K562 (cell line): ENCODE data around the gene DBP. TPM values are rescaled to one million over a fixed set of nuclear protein-coding genes. Genes with fewer than 3 reads are reported as not detected.

ENCODE experiments used
- ATAC-seq: fragments of 200-7000 bp; cut with Tn5 transposase; 3 replicates; pipeline ENCODE4 v1.9.1; 2020; ENCODE audit warnings: moderate library complexity
- BruUV-seq: library from RNA; stranded (reverse); fragments of 400-500 nt; replicated peaks from 2 replicates; lab custom pipeline; 2021; lab: Mats Ljungman, UMichigan
- CTCF ChIA-PET: fragments of 300-600 bp; formaldehyde crosslinking; extraction: SDS; loops from one replicate; lab custom pipeline; 2021; ENCODE audit warnings: low intra/inter-chr PET ratio; lab: Yijun Ruan, JAX
- POLR2A ChIA-PET: fragments of 300-600, 350-650 bp; sonication (Branson Sonifier 250); formaldehyde crosslinking; extraction: SDS; loops from one replicate; lab custom pipeline; 2021; ENCODE audit warnings: antibody characterized with exemption, inconsistent platforms; lab: Yijun Ruan, JAX
- DNase-seq, 4 experiments: peaks; one replicate each; pipeline versions ENCODE4 v3.0.0 to v3.0.0-alpha.2; 2011 to 2018; ENCODE audit warnings: low spot score in 3 of 4, mixed read lengths in 3 of 4; ENCODE audit errors: extremely low read depth in 1 of 4
- FAIRE-seq: peaks from 2 replicates; lab custom pipeline; 2011; peaks lifted over from hg19 to GRCh38; lab: Jason Lieb, UNC
- H2AFZ ChIP-seq: 2 replicates; pipeline ENCODE4 v1.6.0; 2011; ENCODE audit warnings: low read depth, low read length, control low read depth, inconsistent platforms
- H3K27ac ChIP-seq: fragments of 200-600 bp; 3 replicates; pipeline ENCODE4 v1.8.0; 2011; ENCODE audit warnings: low read depth, mild to moderate bottlenecking, control low read depth, inconsistent platforms, low read length, moderate library complexity, mixed read lengths; ENCODE audit errors: extremely low read depth
- H3K27me3 ChIP-seq, 2 experiments: fragments of 300-600 bp in 1 of 2; 2 replicates in 1 of 2; 3 replicates in 1 of 2; pipeline versions ENCODE4 v1.6.0 to v1.8.0; 2011; ENCODE audit warnings: inconsistent platforms in 2 of 2, low read length in 2 of 2, mild to moderate bottlenecking in 1 of 2, mixed read lengths in 1 of 2, moderate library complexity in 1 of 2; ENCODE audit not compliant: control insufficient read depth in 2 of 2, insufficient read depth in 2 of 2
- H3K36me3 ChIP-seq: fragments of 300-600 bp; 3 replicates; pipeline ENCODE4 v1.8.0; 2011; ENCODE audit warnings: mild to moderate bottlenecking, low read length, inconsistent platforms; ENCODE audit not compliant: control insufficient read depth, insufficient read depth
- H3K4me1 ChIP-seq, 2 experiments: fragments of 200-600 bp in 1 of 2; replicated peaks in 1 of 2; 2 replicates in 1 of 2; 3 replicates in 1 of 2; pipeline versions ENCODE4 v1.5.1 to v1.8.0; 2011; ENCODE audit warnings: inconsistent platforms in 2 of 2, low read length in 2 of 2, mild to moderate bottlenecking in 1 of 2, mixed read lengths in 1 of 2, moderate library complexity in 1 of 2; ENCODE audit not compliant: control insufficient read depth in 2 of 2, insufficient read depth in 2 of 2
- H3K4me2 ChIP-seq: 2 replicates; pipeline ENCODE4 v1.6.1; 2011; ENCODE audit warnings: low read length, control low read depth, inconsistent platforms, mixed read lengths; ENCODE audit not compliant: insufficient read depth
- H3K4me3 ChIP-seq: fragments of 200-600 bp; sonication (generic), shearing (Covaris generic); 2 replicates; pipeline ENCODE4 v1.5.1; 2016; ENCODE audit warnings: control low read depth, inconsistent platforms
- H3K79me2 ChIP-seq: fragments of 200-600 bp; 3 replicates; pipeline ENCODE4 v1.8.0; 2011; ENCODE audit warnings: low read length, inconsistent platforms; ENCODE audit not compliant: control insufficient read depth, insufficient read depth
- H3K9ac ChIP-seq, 2 experiments: 2 replicates each; pipeline versions ENCODE4 v1.6.0 to v1.6.1; 2011; ENCODE audit warnings: low read depth in 2 of 2, low read length in 2 of 2, control low read depth in 1 of 2, inconsistent platforms in 1 of 2, mild to moderate bottlenecking in 1 of 2, mixed read lengths in 1 of 2; ENCODE audit not compliant: insufficient read depth in 1 of 2
- H3K9me1 ChIP-seq: one replicate; pipeline ENCODE4 v1.6.0; 2011; ENCODE audit warnings: inconsistent platforms, mild to moderate bottlenecking, low read length, moderate library complexity; ENCODE audit not compliant: control insufficient read depth, insufficient read depth
- H3K9me3 ChIP-seq: replicated peaks from 2 replicates; pipeline ENCODE4 v1.5.1; 2011; ENCODE audit warnings: low read depth, low read length, inconsistent platforms; ENCODE audit not compliant: control insufficient read depth, insufficient read depth
- H4K20me1 ChIP-seq: replicated peaks from 2 replicates; pipeline ENCODE4 v1.6.1; 2011; ENCODE audit warnings: low read length, inconsistent platforms, mixed read lengths; ENCODE audit not compliant: control insufficient read depth, insufficient read depth
- BMI1 ChIP-seq: fragments of 150-350 bp; IDR thresholded peaks from 2 replicates; pipeline ENCODE4 v1.6.1; 2014; ENCODE audit warnings: low read length
- CAMTA2 ChIP-seq: fragments of 250-450 bp; sonication (Bioruptor Pico); conservative IDR thresholded peaks from 2 replicates; pipeline ENCODE4 v1.5.1; 2022
- CBFB ChIP-seq: sonication (generic); formaldehyde crosslinking; IDR thresholded peaks from 2 replicates; pipeline ENCODE4 v1.4.0; 2020; ENCODE audit warnings: mild to moderate bottlenecking, missing genetic modification reagents
- COPS2 ChIP-seq: fragments of 450-650 bp; conservative IDR thresholded peaks from 2 replicates; pipeline ENCODE4 v1.6.1; 2016; ENCODE audit warnings: mild to moderate bottlenecking, moderate library complexity
- NFE2L1 ChIP-seq: fragments of 450-650 bp; IDR thresholded peaks from 2 replicates; pipeline ENCODE4 v1.6.1; 2016; ENCODE audit warnings: missing genetic modification characterization, low read depth, mild to moderate bottlenecking, missing compliant biosample characterization, moderate library complexity, borderline replicate concordance
- NR1H2 ChIP-seq: sonication (generic); formaldehyde crosslinking; IDR thresholded peaks from 2 replicates; pipeline ENCODE4 v1.4.0; 2020; ENCODE audit warnings: mild to moderate bottlenecking, missing genetic modification reagents
- RBM22 ChIP-seq: fragments of 200-400 bp; formaldehyde crosslinking; IDR thresholded peaks from 2 replicates; pipeline ENCODE4 v1.6.1; 2018; ENCODE audit warnings: low read length, low read depth; ENCODE audit not compliant: poor library complexity, severe bottlenecking
- ZNF224 ChIP-seq: sonication (generic); formaldehyde crosslinking; IDR thresholded peaks from 2 replicates; pipeline ENCODE4 v1.8.0; 2022; ENCODE audit warnings: mild to moderate bottlenecking, missing genetic modification reagents
- ZNF263 ChIP-seq: sonication (generic); formaldehyde crosslinking; IDR thresholded peaks from 2 replicates; pipeline ENCODE4 v1.8.0; 2022; ENCODE audit warnings: mild to moderate bottlenecking, missing genetic modification reagents, borderline replicate concordance
- ZNF431 ChIP-seq: sonication (generic); formaldehyde crosslinking; IDR thresholded peaks from 2 replicates; pipeline ENCODE4 v1.8.0; 2022; ENCODE audit warnings: mild to moderate bottlenecking, missing genetic modification reagents
- WGBS: fragments of 100-300 bp; shearing (Covaris generic); methylation state at CpG from one replicate; pipeline ENCODE4 v1.1.6; 2016; ENCODE audit warnings: low coverage, mixed read lengths; ENCODE audit not compliant: insufficient coverage; ENCODE audit errors: missing lambda C conversion rate; 5-methylcytosine and 5-hydroxymethylcytosine counted together
- in situ Hi-C: fragments of 300-500 bp; cut with MboI; formaldehyde crosslinking; loops from 4 replicates; pipeline ENCODE4 v1.15.0; 2018; ENCODE audit warnings: inconsistent platforms, mixed read lengths
- intact Hi-C: fragments of 100-400 bp; cut with micrococcal nuclease; formaldehyde crosslinking; loops from 2 replicates; pipeline ENCODE4 v1.14.2; 2022
- polyA plus RNA-seq, 8 experiments: library from polyadenylated mRNA; depleted of rRNA in 4 of 8; stranded (reverse) in 5 of 8; unstranded in 3 of 8; fragments of >200 nt; fragmentation: Nextera tagmentation in 2 of 8; fragmentation: Illumina TruSeq in 1 of 8; extraction: Ambion mirVana in 2 of 8; extraction: Trizol in 1 of 8; gene quantifications; 2 replicates each; pipeline versions ENCODE4 v1.2.1 to v1.2.3, GENCODE V29; 2011 to 2014; ENCODE audit warnings: inconsistent platforms in 1 of 8, missing spikeins in 1 of 8
- total RNA-seq, 7 experiments: library from RNA; depleted of rRNA in 6 of 7; stranded (reverse); fragments of >200 nt in 6 of 7; fragmentation: Illumina TruSeq in 2 of 7; extraction: Trizol in 2 of 7; gene quantifications; 2 replicates each; pipeline versions ENCODE4 v1.2.1 to v1.2.3, GENCODE V29; 2011 to 2021; ENCODE audit warnings: low replicate concordance in 1 of 7
- TF ChIP-seq, protein P1 (sequence below): sonication (generic); formaldehyde crosslinking; IDR thresholded peaks from 2 replicates; pipeline ENCODE4 v1.8.1; 2023; ENCODE audit warnings: mild to moderate bottlenecking, missing genetic modification reagents
- TF ChIP-seq, protein P2 (sequence below): sonication (generic); formaldehyde crosslinking; IDR thresholded peaks from 2 replicates; pipeline ENCODE4 v1.9.0; 2022; ENCODE audit warnings: mild to moderate bottlenecking, missing genetic modification reagents
- TF ChIP-seq, protein P3 (sequence below): fragments of 450-650 bp; IDR thresholded peaks from 2 replicates; pipeline ENCODE4 v1.6.1; 2016; ENCODE audit warnings: borderline replicate concordance
- TF ChIP-seq, protein P4 (sequence below): sonication (generic); formaldehyde crosslinking; IDR thresholded peaks from 2 replicates; pipeline ENCODE4 v1.8.0; 2022; ENCODE audit warnings: mild to moderate bottlenecking, missing genetic modification reagents, borderline replicate concordance

The DBP gene
- total and polyA plus RNA-seq, 9 of the 15 experiments (the other 6 are each of a cell fraction or from before 2014, with no cell fraction given) = 0.25 to 5.5 (median 1.8) TPM

DNA sequence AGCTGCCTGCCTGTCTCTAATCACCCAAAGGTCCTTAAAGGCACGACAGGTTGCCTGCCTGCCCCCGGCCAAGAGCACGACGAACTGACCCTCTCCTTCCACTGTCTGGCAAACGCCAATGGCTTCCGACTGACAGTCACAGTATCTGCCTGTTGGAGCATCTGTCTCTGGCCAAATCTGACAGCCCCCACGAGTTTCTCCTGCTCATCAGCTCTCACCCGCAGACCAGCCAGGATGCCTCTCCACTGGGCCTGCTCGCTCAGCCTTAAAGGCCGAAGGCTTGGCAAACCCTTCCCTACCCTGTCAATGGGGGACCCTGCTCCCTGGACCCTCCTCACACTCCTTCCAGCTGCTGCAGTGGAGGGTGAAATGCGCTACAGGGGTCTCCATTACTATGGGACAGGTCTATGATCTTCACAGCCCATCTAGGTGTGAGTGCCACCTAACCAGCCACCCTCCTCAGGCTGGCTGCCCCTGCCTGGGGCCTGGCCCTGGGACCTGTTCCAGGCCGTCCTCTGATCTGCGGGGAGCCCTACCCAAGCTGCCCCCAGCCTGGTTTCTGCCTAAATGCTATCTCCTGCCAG is 23.2 kb downstream of the DBP start:
- Histone ChIP-seq H3K27ac (peak overlapping the region; percentile 0; the same call in 2 of the 3 replicates), H3K9me3 (no peaks in the 10 kb centered on the region), H3K36me3 (peaks cover 38% of the 10 kb centered on the region; the same call in 2 of the 3 replicates), H2AFZ (no peak overlapping the region), H3K4me1 (peaks cover 21 to 60% of the 10 kb centered on the region in 2 experiments; a peak in 4 of 5 replicates), H3K9ac (peak overlapping the region in 1 of 2 experiments; percentile 59; a peak in 2 of 4 replicates), H3K4me3 (no peak overlapping the region), H3K27me3 (no peaks in the 10 kb centered on the region), H4K20me1 (peaks cover 37% of the 10 kb centered on the region), H3K4me2 (no peak overlapping the region), H3K9me1 (peaks cover 11% of the 10 kb centered on the region), H3K79me2 (peaks cover 33% of the 10 kb centered on the region)
- DNase-seq (no peak), ATAC-seq (peak; percentile 9), FAIRE-seq (no peak)
- intact Hi-C loops (no loop called here), in situ Hi-C loops (no loop called here)
- ChIA-PET CTCF (no interaction called here), POLR2A (interaction anchor here (0.7 to 1.4 kb wide), 3 partner anchors 8 to 280 kb away, joined by 3 to 4 read pairs (median 4); no protein-coding TSS in a partner anchor)
- BruUV-seq = no TSS peak
- 41% methylated on average over 13 of the region's 13 CpGs for WGBS
- TF ChIP-seq ZNF224 (CRISPR knock-in tag) (no peak), CBFB (CRISPR knock-in tag) (0 out of 2 replicates have a peak, but pooled peaks have one; percentile 38), ZNF263 (CRISPR knock-in tag) (0 out of 2 replicates have a peak, but pooled peaks have one; percentile 11), COPS2 (no peak), NFE2L1 (no peak), NR1H2 (CRISPR knock-in tag) (no peak; the same call in 1 of the 2 replicates), BMI1 (no peak), RBM22 (peak; percentile 76), CAMTA2 (CRISPR knock-in tag) (0 out of 2 replicates have a peak, but pooled peaks have one; percentile 65), ZNF431 (CRISPR knock-in tag) (0 out of 2 replicates have a peak, but pooled peaks have one; percentile 45)
- TF ChIP-seq, protein P1, sequence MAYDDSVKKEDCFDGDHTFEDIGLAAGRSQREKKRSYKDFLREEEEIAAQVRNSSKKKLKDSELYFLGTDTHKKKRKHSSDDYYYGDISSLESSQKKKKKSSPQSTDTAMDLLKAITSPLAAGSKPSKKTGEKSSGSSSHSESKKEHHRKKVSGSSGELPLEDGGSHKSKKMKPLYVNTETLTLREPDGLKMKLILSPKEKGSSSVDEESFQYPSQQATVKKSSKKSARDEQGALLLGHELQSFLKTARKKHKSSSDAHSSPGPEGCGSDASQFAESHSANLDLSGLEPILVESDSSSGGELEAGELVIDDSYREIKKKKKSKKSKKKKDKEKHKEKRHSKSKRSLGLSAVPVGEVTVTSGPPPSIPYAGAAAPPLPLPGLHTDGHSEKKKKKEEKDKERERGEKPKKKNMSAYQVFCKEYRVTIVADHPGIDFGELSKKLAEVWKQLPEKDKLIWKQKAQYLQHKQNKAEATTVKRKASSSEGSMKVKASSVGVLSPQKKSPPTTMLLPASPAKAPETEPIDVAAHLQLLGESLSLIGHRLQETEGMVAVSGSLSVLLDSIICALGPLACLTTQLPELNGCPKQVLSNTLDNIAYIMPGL (CRISPR knock-in tag) = 0 out of 2 replicates have a peak, but pooled peaks have one; percentile 7
- TF ChIP-seq, protein P2, sequence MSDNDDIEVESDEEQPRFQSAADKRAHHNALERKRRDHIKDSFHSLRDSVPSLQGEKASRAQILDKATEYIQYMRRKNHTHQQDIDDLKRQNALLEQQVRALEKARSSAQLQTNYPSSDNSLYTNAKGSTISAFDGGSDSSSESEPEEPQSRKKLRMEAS = peak; percentile 42; the same call in 1 of the 2 replicates
- TF ChIP-seq, protein P3, sequence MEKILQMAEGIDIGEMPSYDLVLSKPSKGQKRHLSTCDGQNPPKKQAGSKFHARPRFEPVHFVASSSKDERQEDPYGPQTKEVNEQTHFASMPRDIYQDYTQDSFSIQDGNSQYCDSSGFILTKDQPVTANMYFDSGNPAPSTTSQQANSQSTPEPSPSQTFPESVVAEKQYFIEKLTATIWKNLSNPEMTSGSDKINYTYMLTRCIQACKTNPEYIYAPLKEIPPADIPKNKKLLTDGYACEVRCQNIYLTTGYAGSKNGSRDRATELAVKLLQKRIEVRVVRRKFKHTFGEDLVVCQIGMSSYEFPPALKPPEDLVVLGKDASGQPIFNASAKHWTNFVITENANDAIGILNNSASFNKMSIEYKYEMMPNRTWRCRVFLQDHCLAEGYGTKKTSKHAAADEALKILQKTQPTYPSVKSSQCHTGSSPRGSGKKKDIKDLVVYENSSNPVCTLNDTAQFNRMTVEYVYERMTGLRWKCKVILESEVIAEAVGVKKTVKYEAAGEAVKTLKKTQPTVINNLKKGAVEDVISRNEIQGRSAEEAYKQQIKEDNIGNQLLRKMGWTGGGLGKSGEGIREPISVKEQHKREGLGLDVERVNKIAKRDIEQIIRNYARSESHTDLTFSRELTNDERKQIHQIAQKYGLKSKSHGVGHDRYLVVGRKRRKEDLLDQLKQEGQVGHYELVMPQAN = no peak
- TF ChIP-seq, protein P4, sequence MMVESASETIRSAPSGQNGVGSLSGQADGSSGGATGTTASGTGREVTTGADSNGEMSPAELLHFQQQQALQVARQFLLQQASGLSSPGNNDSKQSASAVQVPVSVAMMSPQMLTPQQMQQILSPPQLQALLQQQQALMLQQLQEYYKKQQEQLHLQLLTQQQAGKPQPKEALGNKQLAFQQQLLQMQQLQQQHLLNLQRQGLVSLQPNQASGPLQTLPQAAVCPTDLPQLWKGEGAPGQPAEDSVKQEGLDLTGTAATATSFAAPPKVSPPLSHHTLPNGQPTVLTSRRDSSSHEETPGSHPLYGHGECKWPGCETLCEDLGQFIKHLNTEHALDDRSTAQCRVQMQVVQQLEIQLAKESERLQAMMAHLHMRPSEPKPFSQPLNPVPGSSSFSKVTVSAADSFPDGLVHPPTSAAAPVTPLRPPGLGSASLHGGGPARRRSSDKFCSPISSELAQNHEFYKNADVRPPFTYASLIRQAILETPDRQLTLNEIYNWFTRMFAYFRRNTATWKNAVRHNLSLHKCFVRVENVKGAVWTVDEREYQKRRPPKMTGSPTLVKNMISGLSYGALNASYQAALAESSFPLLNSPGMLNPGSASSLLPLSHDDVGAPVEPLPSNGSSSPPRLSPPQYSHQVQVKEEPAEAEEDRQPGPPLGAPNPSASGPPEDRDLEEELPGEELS = 0 out of 2 replicates have a peak, but pooled peaks have one; percentile 15
